SW480 (cell line): Measurements from ENCODE around the gene LIPG.
"Not testable (repeated sequence)": the region's sequence is repeated elsewhere in the genome, so short reads cannot be mapped to it uniquely, and the experiment has no call there.

ENCODE experiments used
- DNase-seq: peaks from one replicate; pipeline ENCODE4 v3.0.0-alpha.2; 2016; ENCODE audit warnings: low spot score

The LIPG gene

GRCh38 chr18:49561289-49562193 lies at the start of gene LIPG:
LIPG (plus strand) TSS chr18:49562057; CDS start chr18:49562309, 252 bp downstream.
- DNase-seq, result peak; percentile 82

DNA sequence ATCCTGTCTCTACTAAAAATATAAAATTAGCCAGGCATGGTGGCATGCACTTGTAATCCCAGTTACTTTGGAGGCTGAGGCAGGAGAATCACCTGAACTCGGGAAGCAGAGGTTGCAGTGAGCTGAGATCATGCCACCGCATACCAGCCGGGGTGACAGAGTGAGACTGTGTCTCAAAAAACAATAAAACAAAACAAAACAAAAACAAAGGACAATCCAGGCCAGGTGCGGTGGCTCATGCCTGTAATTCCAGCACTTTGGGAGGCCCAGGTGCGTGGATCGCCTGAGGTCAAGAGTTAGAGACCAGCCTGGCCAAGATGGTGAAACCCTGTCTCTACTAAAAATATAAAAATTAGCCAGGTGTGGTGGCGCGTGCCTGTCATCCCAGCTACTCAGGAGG lies 49.0 kb upstream of the LIPG start:
- not testable (repeated sequence) for DNase-seq

- no peak for DNase-seq
Measured at GRCh38 chr18:49514577-49514976, 47.3 kb upstream of the LIPG start.

DNA sequence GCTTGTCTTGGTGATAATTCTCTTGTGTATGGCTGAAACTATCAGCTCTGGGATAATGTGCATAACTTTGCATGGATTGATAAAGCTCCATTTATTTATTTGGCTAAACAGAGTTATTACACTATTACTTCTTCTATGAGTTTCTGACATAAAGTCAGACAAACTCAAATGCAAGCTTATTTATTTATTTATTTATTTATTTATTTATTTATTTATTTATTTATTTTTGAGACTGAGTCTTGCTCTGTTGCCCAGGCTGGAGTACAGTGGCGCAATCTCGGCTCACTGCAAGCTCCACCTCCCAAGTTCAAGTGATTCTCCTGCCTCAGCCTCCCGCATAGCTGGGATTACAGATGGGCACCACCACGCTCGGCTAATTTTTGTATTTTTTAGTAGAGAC lies 46.9 kb upstream of the LIPG start:
- DNase-seq, result not testable (repeated sequence)

GRCh38 chr18:49515516-49515915 lies 46.3 kb upstream of the LIPG start:
- no peak for DNase-seq

DNA sequence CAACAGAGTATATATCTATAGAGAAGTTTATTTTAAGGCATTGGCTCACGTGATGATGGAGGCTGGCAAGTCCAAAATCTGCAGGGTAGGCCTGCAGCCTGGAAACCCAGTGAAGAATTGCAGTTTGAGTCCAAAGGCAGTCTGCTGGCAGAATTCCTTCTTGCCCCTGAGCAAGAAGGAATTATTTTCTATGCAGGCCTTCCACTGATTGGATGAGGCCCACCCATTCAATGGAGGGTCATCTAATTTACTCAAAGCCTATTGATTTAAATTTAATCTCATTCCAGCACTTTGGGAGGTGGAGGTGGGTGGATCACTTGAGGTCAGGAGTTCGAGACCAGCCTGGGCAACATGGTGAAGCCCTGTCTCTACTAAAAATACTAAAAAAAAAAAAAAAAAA lies 44.4 kb upstream of the LIPG start:
- no peak for DNase-seq

DNA sequence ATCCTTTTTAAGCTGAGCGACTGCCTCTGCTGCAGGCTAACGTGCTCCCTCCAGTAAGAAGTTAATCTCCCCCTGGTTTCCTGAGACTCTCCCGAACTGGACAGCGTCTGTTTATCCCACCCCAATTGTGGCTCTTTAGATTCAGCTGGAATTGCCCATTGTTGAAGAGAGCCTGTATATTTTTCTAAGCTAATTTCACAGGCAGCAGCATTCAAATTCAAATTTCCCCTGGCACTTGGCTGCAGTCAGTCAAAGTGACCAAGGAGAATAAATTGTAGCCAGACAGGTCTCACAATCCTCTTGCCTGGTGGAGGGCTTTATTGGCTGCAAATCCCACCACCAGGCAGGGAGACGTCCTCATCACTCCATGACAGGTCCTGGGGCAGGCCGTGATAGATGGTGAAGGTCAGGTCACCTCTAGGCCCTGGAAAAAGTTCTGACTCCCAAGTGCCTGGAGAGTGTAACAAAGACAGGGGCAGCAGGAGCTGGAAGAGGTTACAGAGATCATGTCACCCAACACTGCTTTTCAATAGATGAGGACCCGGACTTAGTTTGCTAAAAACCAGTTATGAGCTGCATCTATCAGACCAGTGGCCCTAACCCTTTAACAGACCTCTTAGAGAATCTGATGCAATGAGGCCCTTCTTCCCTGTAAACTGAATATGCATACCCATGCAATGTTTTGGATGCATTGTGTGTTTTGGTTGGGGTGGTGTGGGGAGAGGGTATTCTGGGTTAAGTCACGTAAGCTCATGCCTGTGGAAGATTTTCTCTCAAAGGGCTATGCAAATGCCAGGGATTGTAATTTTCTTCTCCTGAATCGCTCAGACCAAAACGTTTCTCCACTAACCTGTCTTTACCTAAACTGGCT lies 42.5 kb upstream of the LIPG start:
- DNase-seq, result no peak

DNA sequence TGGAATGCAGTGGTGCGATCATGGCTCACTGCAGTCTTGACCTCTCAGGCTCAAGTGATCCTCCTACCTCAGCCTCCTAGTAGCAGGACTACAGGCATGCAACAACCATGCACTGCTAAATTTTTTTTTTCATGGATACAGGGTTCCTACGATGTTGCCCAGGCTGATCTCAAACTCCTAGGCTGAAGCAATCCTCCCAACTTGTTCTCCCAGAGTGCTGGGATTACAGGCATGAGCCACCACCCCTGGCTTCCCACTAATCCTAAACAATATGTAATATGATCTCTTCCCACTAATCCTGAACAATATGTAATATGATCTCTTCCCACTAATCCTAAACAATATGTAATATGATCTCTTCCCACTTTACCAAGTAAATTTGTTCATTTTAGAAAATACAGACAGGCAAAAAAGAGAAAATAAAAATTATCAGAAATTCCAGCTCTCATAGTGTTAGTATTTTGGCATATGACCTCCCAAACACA lies 41.2 kb upstream of the LIPG start:
- peak; percentile 14 for DNase-seq

DNA sequence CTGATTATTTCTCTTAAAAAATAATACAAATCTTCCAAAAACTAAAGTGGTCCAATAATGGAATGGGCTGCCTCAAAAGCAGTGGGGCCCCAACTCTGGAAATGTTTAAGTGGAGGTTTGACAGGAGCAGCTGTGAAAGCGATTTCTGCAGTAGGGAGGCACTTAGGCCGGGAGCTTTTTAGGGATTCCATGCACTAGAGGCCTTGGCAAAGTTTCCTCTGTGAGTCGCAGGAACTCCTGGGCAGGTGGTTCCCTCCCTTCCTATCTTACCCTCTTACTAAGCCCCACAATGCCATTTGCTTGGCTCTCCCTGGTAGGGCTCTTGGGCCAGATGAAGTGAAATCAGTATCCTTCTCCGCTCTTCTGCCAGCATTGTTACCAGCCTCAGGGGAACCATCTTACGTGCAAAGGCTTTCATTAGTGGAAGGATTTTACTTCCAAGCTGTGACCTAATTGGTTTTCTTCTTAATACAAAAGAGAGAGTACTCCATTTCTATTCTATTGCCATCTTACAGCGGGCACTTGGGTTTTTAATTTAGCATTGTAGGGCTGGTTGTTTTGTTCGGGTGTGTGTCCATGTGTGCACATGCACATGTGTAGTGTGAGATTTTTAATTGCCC lies 40.5 kb upstream of the LIPG start:
- DNase-seq, result no peak

GRCh38 chr18:49523580-49524093 lies 38.2 kb upstream of the LIPG start:
- DNase-seq, result not testable (repeated sequence)

DNA sequence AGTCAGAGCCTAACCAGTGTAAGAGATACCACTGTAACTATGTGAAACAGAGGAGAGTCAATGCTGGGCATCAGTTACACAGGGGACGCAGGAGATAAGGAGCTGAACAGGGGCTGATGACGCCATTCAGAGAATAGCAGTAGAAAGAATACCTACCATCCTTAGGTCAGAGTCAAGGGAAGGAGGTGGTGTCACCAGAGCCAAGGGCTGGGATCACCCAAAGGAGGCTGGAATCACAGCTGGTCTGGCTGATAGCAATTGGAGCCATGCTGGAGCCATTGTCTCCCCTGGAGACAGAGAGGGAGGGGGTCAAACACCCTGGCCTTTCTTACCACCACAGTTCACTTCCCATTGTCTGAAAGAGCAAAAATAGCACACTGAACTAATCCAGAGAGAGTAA lies 37.5 kb upstream of the LIPG start:
- no peak for DNase-seq

DNA sequence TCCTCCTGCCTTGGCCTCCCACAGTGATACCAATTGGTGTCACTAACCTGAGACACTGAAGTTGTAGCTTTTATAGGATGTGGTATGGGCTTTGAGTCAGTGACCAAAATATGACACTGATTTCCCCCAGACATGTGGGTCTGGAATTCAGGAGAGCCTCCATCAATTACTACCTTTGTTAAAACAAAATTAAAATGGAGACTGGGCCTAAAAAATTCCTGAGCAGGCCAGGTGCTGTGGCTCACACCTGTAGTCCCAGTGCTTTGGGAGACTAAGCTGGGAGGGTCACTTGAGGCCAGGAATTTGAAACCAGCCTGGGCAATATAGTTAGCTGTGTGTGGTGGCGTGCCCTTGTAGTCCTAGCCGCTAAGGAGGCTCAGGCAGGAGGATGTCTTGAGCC lies 36.9 kb upstream of the LIPG start:
- no peak for DNase-seq

DNA sequence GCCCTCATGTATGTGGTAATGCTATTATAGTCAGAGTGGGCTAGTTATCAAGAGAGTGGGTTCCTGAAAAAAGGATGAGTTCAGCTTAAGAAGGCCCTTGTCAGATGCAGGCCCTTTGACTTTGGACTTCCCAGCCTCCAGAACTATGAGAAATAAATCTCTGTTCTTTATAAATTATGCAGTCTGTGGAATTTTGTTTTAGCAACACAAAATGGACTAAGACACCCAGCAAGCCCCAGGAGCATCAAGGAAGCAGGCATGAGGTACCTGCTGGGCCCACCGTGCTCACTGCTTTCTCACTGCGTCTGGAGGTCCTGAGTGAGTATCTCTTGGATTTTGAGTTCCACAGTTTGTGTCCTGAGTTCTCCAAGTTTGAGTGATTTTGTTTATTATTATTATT lies 35.9 kb upstream of the LIPG start:
- DNase-seq, result no peak

DNA sequence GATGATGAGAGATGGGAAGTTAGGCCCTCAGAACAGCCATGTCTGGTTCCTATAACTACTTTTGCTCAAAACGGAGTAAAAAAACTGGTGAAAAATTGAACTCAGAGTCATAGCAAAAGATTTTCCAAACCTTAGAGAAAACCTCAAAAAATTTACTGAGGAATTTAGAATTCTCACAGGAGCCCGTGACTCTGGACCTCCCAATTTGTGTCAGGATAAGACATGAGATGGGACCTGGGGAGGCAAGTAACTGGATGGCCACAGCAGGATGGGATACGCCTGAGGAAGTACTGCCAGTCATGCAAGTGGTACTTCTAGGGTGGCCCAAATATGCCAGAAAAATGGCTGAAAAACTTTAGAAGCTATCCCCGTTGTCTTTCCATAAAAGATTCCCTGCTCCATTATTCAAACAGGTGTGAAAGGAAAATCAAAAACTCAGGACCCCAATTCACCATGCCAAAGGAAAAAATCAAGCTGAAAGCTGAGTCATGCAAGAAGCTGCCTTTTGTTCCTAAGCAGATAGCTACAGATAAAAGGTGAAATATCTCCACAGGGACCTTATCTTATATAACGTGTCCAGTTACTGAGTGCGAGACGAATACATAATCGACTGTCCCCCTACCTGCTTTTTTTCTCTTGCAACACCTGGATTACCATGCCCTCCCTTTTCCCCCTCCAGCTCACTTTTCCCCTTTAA lies 34.1 kb upstream of the LIPG start:
- DNase-seq, result no peak

DNA sequence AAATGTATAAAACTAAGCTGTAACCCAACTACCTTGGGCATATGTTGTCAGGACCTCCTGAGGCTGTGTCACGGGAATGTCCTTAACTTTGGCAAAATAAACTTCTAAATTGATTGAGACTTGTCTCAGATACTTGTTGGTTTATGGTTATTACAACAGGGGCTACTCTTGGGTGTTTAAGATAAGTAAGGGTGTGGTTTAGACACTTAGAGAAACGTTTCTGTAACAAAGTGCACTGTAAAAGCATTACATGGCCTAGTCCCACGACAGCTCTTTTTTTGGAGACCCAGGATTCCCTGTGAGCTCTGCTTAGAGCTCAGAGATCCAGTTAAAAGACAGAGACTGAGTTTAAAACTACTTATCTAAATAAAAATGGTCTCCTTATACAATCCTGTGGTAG lies 32.3 kb upstream of the LIPG start:
- DNase-seq, result no peak

DNA sequence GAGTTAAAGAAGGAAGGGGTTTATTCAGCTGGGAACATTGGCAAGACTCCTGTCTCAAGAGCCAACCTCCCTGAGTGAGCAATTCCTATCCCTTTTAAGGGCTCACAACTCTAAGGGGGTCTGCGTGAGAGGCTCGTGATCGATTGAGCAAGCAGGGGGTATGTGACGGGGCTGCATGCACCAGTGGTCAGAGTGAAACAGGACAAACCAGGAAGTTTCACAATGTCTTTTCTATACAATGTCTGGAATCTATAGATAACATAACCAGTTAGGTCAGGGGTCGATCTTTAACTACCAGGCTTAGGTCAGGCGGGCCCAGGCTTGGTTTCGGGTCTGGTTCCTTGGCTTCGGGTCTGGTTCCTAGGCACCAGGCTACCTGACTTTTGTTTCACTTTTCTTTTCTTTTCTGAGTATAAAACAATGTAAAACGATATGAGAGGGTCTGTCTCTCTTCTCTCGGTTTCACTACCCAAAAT lies 30.1 kb upstream of the LIPG start:
- DNase-seq, result no peak

GRCh38 chr18:49534846-49535601 lies 26.8 kb upstream of the LIPG start:
- DNase-seq, result no peak

- no peak for DNase-seq
Measured at GRCh38 chr18:49537232-49537896, 24.5 kb upstream of the LIPG start.

GRCh38 chr18:49544362-49544761 lies 17.5 kb upstream of the LIPG start:
- DNase-seq, result no peak

GRCh38 chr18:49546278-49546677 lies 15.6 kb upstream of the LIPG start:
- DNase-seq, result no peak
